Midbrain (tissue), 1 donor: ENCODE data around the gene TCERG1L.

Experiments
- DNase-seq: peaks from one replicate; lab custom pipeline; 2025; lab: John Stamatoyannopoulos, UW

TCERG1L gene

GRCh38 chr10:131271195-131271880 lies 40.2 kb downstream of the TCERG1L start:
- no peak for DNase-seq

DNA sequence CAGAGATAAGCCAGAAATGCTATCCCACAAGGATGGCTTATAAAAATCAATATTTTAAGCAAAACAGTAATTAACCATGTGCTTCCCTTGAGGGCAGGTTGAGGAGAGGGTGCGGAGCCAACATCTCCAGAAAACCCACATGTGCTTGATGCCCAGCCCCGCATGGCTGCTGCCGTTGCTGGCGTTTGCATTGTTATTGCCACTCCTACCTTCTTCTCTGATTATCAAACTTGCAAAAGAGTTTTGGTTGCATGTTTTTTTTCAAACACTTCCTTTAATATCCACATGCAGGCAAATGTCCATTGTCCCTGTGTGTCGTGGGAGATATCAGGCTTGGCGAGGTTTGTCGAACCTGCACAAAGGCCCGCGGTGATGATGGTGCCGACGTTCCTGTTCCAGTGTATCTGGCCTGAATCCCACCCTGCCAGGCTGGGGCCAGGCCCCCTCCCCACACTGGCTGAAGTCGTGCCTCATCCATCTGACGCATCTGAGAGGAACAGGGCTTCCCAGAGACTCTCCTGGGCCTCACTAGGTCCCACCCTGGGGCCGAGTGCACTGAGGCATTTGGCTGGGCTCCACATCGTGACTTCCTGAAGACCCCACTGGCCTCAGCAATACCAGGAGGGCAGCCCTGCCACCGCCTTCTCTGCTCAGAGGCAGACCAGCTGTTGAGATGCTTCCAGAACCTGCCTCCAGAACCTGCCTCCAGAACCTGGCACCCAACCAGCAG lies 40.9 kb downstream of the TCERG1L start:
- DNase-seq = no peak

DNA sequence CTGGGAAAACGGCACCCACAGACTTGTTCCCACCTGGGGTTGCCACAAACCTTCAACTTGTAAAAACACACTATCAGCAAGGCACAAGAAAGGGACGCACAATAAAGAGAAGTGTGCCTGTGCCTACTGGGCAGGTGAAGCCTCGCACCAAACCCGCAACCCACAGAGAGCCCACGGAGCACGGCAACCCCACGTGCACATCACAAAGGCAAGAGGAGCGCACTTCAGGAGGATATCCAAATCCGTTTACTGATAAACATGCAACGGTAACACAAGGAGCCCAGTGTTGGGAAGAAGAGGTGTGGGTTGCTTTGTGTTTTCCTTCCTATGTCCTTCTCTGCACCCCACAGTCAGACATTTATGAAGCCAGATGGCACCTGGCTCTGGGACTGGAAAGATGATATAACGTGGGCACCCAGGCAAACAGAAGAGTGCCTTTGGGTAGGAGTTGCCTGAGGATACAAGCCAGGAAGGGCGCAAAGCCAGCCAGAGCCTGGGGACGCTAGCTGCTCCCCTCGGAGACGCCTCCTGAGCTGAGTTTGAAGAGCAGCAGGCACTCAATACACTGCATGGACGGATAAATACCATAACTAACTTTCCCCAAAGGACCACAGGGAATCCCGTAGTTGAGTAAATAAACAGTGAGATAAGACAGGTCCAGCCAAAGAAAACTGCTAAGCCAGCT lies 41.6 kb downstream of the TCERG1L start:
- no peak for DNase-seq

DNA sequence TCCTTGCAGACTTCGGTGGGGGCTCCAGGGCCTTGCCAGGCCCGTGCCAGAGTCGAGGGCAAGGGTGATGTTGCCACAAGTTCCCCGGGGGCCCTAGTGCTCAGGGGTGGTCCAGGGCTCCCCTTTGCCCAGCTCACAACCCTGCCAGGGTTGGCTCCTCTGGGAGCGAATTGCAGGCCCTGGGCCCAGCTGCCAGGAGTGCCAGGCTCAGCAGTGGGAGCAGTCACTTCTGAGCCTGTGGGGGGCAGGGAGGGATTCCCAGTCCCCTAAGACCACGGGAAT lies 43.8 kb downstream of the TCERG1L start:
- no peak for DNase-seq

DNA sequence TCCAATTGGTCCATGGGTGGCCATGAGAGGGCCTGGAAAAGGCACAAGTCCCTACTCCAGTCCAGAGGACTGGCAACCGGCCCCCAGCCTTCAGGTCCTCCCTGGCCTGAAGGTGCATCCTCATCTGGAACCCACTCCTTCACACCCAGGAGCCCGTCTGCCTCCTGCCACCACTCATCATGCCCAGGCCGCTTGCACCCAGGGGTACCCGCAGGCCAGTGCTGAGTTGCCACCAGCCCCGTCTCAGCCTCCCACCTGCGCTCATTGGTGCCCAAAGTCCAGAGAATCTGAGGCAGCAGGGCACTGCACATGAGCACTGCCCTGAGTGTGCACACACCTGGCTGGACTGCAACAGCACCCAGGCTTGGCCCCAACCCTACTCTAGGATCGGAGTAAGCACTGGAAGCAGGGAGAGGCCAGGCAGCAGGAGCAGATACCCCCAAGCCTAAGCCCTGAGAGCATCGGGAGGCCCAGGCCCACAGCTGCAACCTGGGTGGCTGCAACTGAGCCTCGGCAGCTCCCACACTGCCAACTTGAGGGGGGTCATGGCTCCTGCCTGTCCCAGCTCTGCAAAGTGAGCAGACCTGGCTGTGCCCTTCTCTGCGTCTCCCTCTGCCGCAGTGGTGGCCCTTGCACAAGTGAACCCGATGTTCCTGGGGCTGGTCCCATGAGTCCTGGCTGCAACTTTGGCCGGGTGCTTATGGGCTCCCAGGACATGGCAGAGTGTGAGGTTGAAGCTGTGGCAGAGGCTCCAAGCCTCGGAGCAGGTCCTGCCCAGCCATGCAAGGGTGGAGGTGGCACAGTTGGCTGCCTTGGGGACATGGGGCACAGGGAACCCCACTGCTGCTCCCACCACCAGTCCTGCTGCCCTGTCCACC lies 44.3 kb downstream of the TCERG1L start:
- no peak for DNase-seq

GRCh38 chr10:131264110-131264788 lies 47.3 kb downstream of the TCERG1L start:
- DNase-seq = no peak

DNA sequence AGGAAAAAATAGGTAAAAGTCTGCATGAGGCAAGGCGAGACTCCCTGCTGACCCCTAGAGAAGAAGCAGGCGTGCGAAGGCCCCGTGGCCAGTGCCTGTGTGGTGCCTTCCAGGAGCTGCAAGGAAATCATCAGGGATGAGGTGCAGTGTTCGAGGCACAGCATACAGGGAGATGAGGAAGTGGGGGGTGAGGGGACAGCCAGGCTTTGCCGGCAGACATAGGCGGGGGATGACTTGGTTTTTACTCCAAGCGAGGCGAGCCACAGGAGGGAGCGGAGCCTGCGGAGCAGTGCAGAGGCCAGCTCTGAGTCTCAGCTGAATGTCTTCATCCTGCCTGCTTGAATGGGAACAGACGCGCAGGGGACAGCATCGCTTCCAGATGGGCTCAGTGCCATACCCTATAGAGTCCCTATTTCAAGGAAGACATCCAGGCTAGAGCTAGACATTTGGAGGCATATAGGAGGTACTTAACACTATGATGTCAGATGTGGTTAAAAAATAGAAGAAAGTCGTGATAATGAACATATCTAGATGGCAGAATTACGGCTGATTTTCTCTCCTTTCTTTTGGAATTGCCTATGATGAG lies 49.5 kb downstream of the TCERG1L start:
- DNase-seq = no peak

- DNase-seq = no peak
Measured at GRCh38 chr10:131260452-131261211, 50.9 kb downstream of the TCERG1L start.

DNA sequence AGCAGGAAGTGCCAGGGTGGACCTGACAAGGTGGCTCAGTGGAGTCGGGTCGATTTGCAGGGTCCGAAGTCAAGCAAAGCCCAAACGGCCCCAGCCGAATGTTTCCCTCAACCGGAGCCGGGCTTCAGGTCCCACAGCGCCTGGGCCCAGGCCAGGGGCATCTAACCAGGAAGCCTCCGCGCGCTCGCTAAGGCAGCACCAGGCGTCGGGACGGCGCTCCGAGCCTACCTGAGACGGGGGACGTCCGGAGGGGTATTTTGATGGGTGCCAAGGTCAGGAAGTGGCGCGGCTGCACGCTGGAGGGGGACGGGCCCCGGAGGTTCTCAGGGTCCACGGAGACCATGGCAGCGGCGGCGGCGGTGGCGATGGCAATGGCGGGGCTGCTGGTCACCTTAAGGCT lies 51.5 kb downstream of the TCERG1L start:
- DNase-seq = no peak

GRCh38 chr10:131259535-131259934 lies 52.0 kb downstream of the TCERG1L start:
- DNase-seq = no peak

DNA sequence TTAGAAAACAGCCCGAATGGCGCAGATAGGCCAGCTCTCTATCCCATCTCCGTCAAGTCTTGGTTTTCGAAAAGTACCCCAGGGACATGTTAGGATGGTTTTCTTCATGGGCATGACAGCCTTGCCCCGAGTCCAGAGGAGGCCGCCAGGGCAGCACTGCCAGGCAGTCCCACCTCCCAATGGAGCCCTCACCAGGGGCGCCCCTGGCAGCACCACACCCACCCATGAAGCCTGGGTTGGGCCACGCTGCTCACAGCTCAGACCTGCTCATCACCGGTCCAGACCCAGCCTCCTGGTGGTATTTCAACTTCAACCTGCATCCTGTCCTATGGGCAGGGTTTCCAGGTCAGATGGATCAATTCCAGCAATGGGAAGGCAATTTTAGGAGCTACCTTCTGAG lies 53.3 kb downstream of the TCERG1L start:
- no peak for DNase-seq

DNA sequence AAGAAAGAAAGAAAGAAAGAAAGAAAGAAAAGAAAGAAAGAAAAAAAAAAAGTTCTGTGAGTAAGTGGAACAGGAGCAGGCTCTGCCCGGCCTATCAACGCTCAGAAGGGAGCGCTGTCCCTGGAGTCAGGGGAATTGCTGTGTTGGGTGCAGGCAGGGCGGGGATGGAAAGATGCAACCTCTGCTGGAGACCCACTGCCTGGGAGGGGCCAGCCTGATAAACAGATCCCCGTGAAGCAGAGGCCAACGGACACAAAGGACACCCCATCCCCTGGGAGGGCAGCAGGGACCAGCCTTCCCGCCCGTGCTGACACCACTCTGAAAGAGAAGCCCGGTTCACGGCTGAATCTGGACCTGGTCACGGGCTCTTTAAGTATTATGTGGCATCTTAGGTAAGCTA lies 54.5 kb downstream of the TCERG1L start:
- DNase-seq = no peak

- DNase-seq = no peak
Measured at GRCh38 chr10:131254859-131255252, 56.7 kb downstream of the TCERG1L start.

- no peak for DNase-seq
Measured at GRCh38 chr10:131253931-131254858, 57.3 kb downstream of the TCERG1L start.

- no peak for DNase-seq
Measured at GRCh38 chr10:131252567-131253276, 58.8 kb downstream of the TCERG1L start.

DNA sequence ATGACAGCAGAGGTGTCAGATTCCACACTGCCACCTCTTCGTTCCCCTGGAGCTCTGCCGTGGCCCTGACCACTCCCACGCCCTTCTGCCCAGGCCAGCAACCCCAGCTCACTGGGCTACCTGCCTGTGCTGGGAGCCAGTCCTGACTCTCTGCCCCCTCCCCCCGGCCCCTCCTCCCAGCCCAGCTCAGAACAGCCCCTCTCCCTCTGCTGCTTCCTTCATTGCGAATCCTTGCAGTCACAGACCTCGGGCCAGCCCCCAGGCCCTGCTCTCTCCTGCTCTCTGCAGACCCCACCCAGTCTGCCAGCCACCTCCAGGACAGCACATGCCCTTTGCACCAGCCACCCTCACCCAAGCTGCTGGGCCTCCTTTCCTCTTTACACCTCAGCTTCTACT lies 60.4 kb downstream of the TCERG1L start:
- no peak for DNase-seq

GRCh38 chr10:131250454-131251145 lies 60.9 kb downstream of the TCERG1L start:
- no peak for DNase-seq

DNA sequence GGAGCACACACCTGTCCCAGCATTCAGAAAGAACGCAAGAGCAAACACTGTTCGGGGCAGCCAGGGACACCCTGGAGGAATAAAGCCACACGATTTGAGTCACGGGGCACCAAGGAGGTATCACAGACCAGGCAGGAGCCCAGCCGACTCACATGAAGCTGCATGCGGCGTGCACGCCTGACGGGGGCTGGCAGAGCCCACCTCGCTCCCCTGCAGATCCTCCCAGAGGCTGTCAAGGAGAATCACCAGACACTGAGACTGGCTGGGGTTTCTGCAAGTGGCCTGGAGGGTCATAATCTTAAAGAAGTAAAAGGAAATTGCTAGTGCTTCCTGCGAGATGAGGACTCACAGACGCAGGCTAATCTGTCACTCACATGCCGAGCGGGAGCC lies 61.6 kb downstream of the TCERG1L start:
- no peak for DNase-seq
